HG03460 (cell line): ENCODE results near the gene CDK7.

Experiments
- ATAC-seq: cut with Tn5 transposase; IDR thresholded peaks from one replicate; pipeline ENCODE4 v1.9.1; 2021; ENCODE audit not compliant: unreplicated experiment

The CDK7 gene

GRCh38 chr5:69288688-69289087, 54.0 kb downstream of the CDK7 start:
- ATAC-seq, result no peak

GRCh38 chr5:69292306-69292705, 57.6 kb downstream of the CDK7 start:
- no peak for ATAC-seq

- ATAC-seq, result no peak
These were observed 59.2 kb downstream of the CDK7 start for GRCh38 chr5:69293882-69294281.

DNA sequence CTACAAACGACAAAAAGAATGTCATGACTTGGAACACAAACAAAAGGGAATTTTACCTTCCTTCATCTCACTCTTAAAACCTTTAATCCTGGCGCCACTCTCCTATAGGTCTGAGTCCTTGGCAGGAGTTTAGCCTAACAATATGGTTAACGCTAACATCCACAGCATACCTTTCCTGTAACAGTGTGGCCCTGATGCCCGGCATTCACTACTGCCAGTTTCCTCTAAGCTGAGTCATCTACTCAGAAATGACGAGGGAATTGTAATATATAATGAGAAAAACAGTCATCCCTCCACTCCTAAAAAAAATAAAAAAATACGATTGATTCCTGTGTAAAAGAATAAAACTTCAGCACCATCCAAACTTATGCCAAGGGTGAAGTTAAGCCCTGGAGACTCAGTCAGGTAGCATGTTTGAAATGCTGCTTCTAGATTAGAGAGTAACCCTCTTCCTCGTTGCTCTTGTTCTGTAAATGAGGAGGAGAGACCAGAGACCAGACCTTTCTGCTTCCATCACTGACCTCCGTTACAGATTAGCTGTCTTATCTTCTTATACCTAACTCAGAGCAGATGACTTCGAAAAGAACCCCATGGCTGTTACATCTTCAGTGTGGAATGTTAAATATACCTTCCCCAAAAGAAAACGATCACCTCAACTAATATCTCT, 60.5 kb downstream of the CDK7 start:
- ATAC-seq, result no peak

DNA sequence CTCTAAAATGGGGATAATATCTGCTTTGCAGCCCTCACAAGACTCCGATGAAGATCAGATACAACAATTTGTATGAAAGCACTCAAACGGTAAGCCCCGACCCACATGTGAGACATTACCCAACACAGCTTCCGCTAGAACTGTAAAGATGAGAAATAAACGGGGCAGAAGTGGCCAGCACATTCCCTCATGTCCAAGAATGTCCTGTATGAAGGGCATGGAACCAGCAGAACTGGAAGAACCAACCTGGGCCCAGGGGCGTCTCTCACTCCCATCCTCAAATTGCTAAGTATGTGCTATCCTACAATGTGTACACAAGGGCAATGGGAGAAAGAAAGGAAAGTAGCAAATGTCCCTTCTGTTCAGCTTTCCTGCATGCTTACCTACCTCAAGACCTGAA, 64.9 kb downstream of the CDK7 start:
- no peak for ATAC-seq

DNA sequence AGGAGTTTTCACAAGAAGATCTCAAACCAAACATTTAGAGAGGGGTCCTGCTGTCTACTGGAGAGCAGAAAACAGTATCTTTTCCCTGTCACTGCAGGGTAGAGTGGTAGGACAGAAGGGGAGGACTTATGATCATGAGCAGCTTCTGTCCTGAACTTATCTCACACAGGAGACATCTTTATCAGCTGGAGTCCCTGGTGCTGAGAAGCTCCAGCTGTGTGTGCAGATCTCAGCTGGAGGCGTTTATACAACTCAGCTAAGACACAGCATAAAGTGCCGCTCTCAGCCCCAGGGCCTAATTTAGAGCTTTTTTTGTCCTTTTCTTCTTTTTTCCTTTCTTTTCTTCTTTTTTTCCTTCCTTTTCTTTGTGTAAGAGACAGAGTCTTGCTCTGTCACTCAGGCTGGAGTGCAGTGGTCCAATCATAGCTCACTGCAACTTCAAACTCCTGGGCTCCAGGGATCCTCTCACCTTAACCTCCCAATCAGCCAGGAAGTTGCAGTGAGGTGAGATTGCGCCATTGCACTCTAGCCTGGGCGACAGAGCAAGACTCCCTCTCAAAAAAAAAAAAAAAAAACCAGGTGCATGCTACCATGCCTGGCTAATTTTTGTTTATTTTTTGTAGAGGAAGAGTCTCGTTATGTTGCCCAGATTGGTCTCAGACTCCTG, 66.0 kb downstream of the CDK7 start:
- ATAC-seq, result no peak

DNA sequence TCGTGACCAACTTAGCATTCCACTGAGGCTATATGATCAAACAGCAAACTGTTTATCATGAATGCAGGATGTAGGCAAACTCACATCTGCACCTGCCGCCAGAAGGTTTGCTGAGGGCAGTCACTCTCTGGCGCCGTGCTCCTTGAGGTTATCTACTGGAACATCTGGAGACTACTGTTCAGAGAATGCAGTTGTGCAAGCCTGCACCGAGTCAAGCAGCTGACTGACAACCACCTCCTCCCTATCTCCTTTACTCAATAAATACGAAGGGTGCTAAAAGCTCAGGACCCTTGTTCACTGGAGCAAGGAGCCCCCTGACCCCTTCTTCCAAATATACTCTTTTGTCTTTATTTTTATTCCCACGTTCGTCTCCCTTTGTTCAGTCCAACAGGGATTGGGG, 70.8 kb downstream of the CDK7 start:
- no peak for ATAC-seq

DNA sequence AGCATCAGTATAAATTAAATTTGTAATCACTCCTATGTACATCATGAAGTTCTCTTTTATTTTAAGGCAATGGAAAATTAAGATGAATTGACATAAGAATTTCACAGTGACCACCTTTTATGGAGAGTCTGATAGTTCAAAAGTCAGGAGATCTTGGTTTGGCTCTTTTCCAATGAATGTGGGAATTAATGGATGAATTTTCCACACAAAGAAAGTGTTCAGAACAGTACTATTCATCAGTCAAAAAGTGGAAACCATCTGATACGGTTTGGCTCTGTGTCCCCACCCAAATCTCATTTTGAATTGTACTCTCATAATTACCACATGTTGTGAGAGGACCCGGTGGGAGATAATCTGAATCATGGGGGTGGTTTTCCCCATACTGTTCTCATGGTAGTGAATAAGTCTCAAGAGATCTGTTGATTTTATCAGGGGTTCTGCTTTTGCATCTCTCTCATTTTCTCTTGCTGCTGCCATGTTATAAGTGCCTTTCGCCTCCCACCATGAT, 73.4 kb downstream of the CDK7 start:
- no peak for ATAC-seq

GRCh38 chr5:69309380-69309779, 74.7 kb downstream of the CDK7 start:
- ATAC-seq, result no peak

DNA sequence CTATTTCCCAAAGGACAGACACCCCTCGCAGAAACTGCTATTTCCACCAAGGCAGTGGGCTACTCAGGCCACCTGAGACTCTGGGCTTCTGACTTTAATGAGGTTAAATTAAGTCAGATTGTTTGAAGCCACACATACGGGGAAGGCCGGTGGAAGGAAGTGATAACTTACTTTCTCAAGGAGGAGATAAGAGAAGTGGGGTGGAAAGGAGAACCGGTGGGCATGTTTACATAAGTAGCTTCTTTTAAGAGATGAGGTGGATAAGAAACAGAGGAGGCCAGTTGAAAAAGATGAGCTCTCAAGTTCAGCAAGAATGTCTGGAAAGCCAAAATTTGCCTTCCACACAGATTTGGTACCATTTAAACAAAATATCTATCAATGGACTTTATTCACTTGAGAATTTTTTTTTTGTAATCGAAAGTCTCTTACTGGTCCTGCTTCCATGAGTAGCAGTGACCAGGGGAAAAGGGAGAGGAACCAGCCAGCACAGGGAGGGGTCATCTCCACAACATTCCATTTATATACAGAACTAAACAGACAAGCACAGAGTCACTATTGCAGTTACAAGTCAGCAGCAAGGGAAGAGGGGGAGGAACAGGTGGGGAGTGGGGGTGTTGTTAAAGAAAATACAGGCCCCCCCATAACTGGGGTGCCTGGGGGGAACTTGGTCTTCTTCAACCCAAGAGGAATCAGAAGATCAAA, 77.9 kb downstream of the CDK7 start:
- ATAC-seq, result no peak

- ATAC-seq, result no peak
These were observed 78.7 kb downstream of the CDK7 start for GRCh38 chr5:69313428-69313827.

GRCh38 chr5:69315972-69316371, 81.3 kb downstream of the CDK7 start:
- ATAC-seq, result no peak

- no peak for ATAC-seq
These were observed 82.7 kb downstream of the CDK7 start for GRCh38 chr5:69317391-69317790.

- no peak for ATAC-seq
These were observed 91.7 kb downstream of the CDK7 start for GRCh38 chr5:69326365-69326764.
